Fibroblast of lung (primary cell): ENCODE results near the gene ACOXL. TPM values are rescaled to one million over a fixed set of nuclear protein-coding genes. Genes with fewer than 3 reads are reported as not detected.

Experiments used
- DNase-seq, 2 donors: peaks; one replicate each; pipeline versions ENCODE4 v3.0.0 to v3.0.0-alpha.2; 2010; ENCODE audit warnings: low read depth in 2 of 2
- H2AFZ ChIP-seq: 2 replicates; pipeline ENCODE4 v1.5.1; 2012; ENCODE audit warnings: low read length, control low read depth, inconsistent platforms
- H3K27ac ChIP-seq: 2 replicates; pipeline ENCODE4 v1.5.1; 2011; ENCODE audit warnings: low read length, control low read depth; ENCODE audit not compliant: insufficient read depth
- H3K27me3 ChIP-seq: 2 replicates; pipeline ENCODE4 v1.5.1; 2011; ENCODE audit warnings: mild to moderate bottlenecking, low read length; ENCODE audit not compliant: control insufficient read depth, insufficient read depth
- H3K36me3 ChIP-seq: 2 replicates; pipeline ENCODE4 v1.5.1; 2011; ENCODE audit warnings: low read length; ENCODE audit not compliant: control insufficient read depth, insufficient read depth
- H3K4me1 ChIP-seq: 2 replicates; pipeline ENCODE4 v1.5.1; 2011; ENCODE audit warnings: low read length; ENCODE audit not compliant: control insufficient read depth, insufficient read depth; ENCODE audit errors: extremely low read depth
- H3K4me2 ChIP-seq: 2 replicates; pipeline ENCODE4 v1.5.1; 2011; ENCODE audit warnings: low read length, control low read depth; ENCODE audit not compliant: insufficient read depth; ENCODE audit errors: extremely low read depth
- H3K4me3 ChIP-seq, 4 experiments: fragments of 200-600 bp in 1 of 4; sonication (generic) in 1 of 4; replicated peaks in 1 of 4; 2 replicates each; pipeline ENCODE4 v1.5.1; 2011 to 2016; ENCODE audit warnings: low read length in 4 of 4, low read depth in 3 of 4, mild to moderate bottlenecking in 3 of 4, control low read depth in 2 of 4, inconsistent platforms in 1 of 4, mixed read lengths in 1 of 4; ENCODE audit not compliant: insufficient read depth in 1 of 4; ENCODE audit errors: control extremely low read depth in 1 of 4
- H3K79me2 ChIP-seq: 2 replicates; pipeline ENCODE4 v1.5.1; 2012; ENCODE audit warnings: mild to moderate bottlenecking, low read length, inconsistent platforms; ENCODE audit not compliant: control insufficient read depth, insufficient read depth
- H3K9ac ChIP-seq: 2 replicates; pipeline ENCODE4 v1.5.1; 2011; ENCODE audit warnings: mild to moderate bottlenecking, low read length, control low read depth; ENCODE audit not compliant: insufficient read depth
- H3K9me3 ChIP-seq: 2 replicates; pipeline ENCODE4 v1.5.1; 2012; ENCODE audit warnings: low read depth, low read length; ENCODE audit not compliant: control insufficient read depth, insufficient read depth
- H4K20me1 ChIP-seq: 2 replicates; pipeline ENCODE4 v1.5.1; 2011; ENCODE audit warnings: low read length; ENCODE audit not compliant: control insufficient read depth, insufficient read depth; ENCODE audit errors: extremely low read depth
- CTCF ChIP-seq, 2 donors: IDR thresholded peaks in 1 of 2; conservative IDR thresholded peaks in 1 of 2; 1 replicate in 1 of 2; 2 replicates in 1 of 2; pipeline ENCODE4 v1.5.1; 2011 to 2012; ENCODE audit warnings: low read length in 2 of 2, control low read depth in 1 of 2, inconsistent platforms in 1 of 2, low read depth in 1 of 2, mild to moderate bottlenecking in 1 of 2
- EZH2 ChIP-seq: IDR thresholded peaks from 2 replicates; pipeline ENCODE4 v1.5.1; 2012; ENCODE audit warnings: low read length, control low read depth, mild to moderate bottlenecking; ENCODE audit errors: missing control alignments
- polyA plus RNA-seq, 2 donors: library from polyadenylated mRNA; depleted of rRNA in 1 of 2; stranded (reverse) in 1 of 2; unstranded in 1 of 2; fragments of >200 nt; gene quantifications; 2 replicates each; pipeline ENCODE4 v1.2.1, GENCODE V29; 2011 to 2012; ENCODE audit warnings: missing spikeins in 1 of 2
- total RNA-seq: library from RNA; depleted of rRNA; stranded (reverse); fragments of >200 nt; gene quantifications from 2 replicates; pipeline ENCODE4 v1.2.1, GENCODE V29; 2014

ACOXL gene
- total and polyA plus RNA-seq, 2 donors (not counting 1 experiment from before 2014, with no cell fraction given), result not detected

DNA sequence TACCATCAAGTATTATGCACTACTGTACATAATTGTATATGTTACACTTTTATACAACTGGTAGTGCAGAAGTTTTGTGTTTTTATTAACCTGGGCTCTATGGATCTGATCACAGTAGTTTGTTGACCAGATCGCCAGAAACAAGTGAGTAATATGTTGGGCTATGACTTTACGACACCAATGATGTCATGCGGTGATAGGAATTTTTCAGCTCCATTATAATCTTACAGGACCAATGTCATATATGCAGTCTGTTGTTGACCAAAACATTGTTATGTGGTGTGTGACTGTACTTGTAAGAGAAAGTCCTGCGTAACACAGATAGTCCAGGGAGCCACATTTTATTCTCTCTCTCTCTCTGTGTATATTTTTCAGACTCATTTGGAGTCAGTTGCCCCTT lies 4.5 kb upstream of the ACOXL start:
- Histone ChIP-seq H3K4me2 (no peak overlapping the region), H3K9ac (no peak overlapping the region), H3K27ac (no peak overlapping the region), H3K27me3 (peaks cover 42% of the 10 kb centered on the region), H3K36me3 (no peaks in the 10 kb centered on the region), H3K4me3 (no peak overlapping the region), H2AFZ (no peak overlapping the region), H3K79me2 (no peaks in the 10 kb centered on the region), H3K4me1 (no peaks in the 10 kb centered on the region), H3K9me3 (no peaks in the 10 kb centered on the region), H4K20me1 (no peaks in the 10 kb centered on the region)
- TF ChIP-seq CTCF (conservative IDR thresholded peaks at IDR 0.05 in 1 of 2, IDR thresholded peaks at IDR 0.05 in 1 of 2; ENCODE audit: low read depth in 1 of 2, low read length in 2 of 2) (no peak), EZH2 (no peak)
- DNase-seq, result no peak

DNA sequence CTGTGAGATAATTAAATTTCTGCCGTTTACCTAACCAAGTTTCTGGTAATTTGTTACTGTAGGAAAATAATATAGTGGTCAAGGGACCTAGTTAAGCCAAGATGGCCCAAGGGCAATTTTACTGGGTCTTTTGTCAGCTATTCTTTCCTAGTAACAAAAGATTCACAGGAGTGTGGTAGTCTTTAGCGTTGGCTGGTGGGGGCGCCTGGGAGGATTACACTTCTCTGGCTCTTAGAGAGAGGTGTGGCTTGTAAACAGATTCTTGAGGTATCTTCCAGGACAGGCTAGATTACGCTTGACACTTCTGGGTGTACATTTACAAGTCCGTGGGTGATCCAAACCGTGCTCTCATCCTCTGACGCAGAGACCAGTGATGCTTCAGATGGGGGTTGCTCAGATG lies 3.3 kb upstream of the ACOXL start:
- H3K9me3 ChIP-seq, result no peaks in the 10 kb centered on the region
- DNase-seq, result no peak
- no peak overlapping the region for H2AFZ ChIP-seq
- peaks cover 46% of the 10 kb centered on the region for H3K27me3 ChIP-seq
- H3K4me1 ChIP-seq, result no peaks in the 10 kb centered on the region
- H4K20me1 ChIP-seq, result no peaks in the 10 kb centered on the region
- H3K27ac ChIP-seq, result no peak overlapping the region
- no peak for TF ChIP-seq EZH2
- TF ChIP-seq CTCF (conservative IDR thresholded peaks at IDR 0.05 in 1 of 2, IDR thresholded peaks at IDR 0.05 in 1 of 2; ENCODE audit: low read depth in 1 of 2, low read length in 2 of 2), result no peak
- H3K79me2 ChIP-seq, result no peaks in the 10 kb centered on the region
- H3K4me3 ChIP-seq, result no peak overlapping the region
- H3K9ac ChIP-seq, result no peak overlapping the region
- no peaks in the 10 kb centered on the region for H3K36me3 ChIP-seq
- H3K4me2 ChIP-seq, result no peak overlapping the region

DNA sequence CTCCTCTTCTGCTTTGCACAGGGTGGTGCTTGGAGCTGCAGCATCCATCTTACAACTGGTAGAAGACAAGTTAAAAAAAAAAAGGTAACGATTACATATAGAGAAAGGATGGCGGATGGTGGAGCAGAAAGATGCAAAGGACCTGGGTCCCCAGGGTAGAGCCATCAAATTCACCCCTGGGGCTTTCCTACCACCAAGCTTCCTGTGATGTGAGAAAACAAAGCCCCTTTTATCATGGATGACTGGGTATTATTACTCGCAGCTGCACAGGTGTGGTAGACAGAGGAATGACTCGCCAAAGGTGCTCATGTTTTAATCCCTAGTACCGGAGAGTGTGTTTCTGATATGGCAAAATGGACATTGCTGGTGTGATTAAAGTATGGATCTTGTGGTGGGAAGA lies 1.3 kb upstream of the ACOXL start:
- no peak for DNase-seq
- H3K27me3 ChIP-seq, result peaks cover 42% of the 10 kb centered on the region
- H3K4me2 ChIP-seq, result no peak overlapping the region
- H3K4me1 ChIP-seq, result no peaks in the 10 kb centered on the region
- H3K27ac ChIP-seq, result no peak overlapping the region
- no peaks in the 10 kb centered on the region for H4K20me1 ChIP-seq
- TF ChIP-seq CTCF (conservative IDR thresholded peaks at IDR 0.05 in 1 of 2, IDR thresholded peaks at IDR 0.05 in 1 of 2; ENCODE audit: low read depth in 1 of 2, low read length in 2 of 2), result no peak
- no peak for TF ChIP-seq EZH2
- no peaks in the 10 kb centered on the region for H3K79me2 ChIP-seq
- no peaks in the 10 kb centered on the region for H3K9me3 ChIP-seq
- no peak overlapping the region for H2AFZ ChIP-seq
- no peak overlapping the region for H3K9ac ChIP-seq
- H3K4me3 ChIP-seq, result no peak overlapping the region
- H3K36me3 ChIP-seq, result no peaks in the 10 kb centered on the region
